GM21717 (cell line): Measurements from ENCODE around the gene RXRA.

Source experiments
- ATAC-seq: cut with Tn5 transposase; IDR thresholded peaks from one replicate; pipeline ENCODE4 v1.9.1; 2021; ENCODE audit warnings: mild to moderate bottlenecking, moderate library complexity; ENCODE audit not compliant: unreplicated experiment

Gene RXRA

GRCh38 chr9:134429007-134429406 lies 102.8 kb downstream of the RXRA start:
- ATAC-seq, result no peak

GRCh38 chr9:134429481-134429880 lies 103.2 kb downstream of the RXRA start:
- no peak for ATAC-seq

GRCh38 chr9:134431095-134431494 lies 104.8 kb downstream of the RXRA start:
- no peak for ATAC-seq

GRCh38 chr9:134431626-134432025 lies 105.4 kb downstream of the RXRA start:
- ATAC-seq, result no peak

- no peak for ATAC-seq
Measured at GRCh38 chr9:134432471-134432870, 106.2 kb downstream of the RXRA start.

GRCh38 chr9:134433101-134433500 lies 106.8 kb downstream of the RXRA start:
- no peak for ATAC-seq

DNA sequence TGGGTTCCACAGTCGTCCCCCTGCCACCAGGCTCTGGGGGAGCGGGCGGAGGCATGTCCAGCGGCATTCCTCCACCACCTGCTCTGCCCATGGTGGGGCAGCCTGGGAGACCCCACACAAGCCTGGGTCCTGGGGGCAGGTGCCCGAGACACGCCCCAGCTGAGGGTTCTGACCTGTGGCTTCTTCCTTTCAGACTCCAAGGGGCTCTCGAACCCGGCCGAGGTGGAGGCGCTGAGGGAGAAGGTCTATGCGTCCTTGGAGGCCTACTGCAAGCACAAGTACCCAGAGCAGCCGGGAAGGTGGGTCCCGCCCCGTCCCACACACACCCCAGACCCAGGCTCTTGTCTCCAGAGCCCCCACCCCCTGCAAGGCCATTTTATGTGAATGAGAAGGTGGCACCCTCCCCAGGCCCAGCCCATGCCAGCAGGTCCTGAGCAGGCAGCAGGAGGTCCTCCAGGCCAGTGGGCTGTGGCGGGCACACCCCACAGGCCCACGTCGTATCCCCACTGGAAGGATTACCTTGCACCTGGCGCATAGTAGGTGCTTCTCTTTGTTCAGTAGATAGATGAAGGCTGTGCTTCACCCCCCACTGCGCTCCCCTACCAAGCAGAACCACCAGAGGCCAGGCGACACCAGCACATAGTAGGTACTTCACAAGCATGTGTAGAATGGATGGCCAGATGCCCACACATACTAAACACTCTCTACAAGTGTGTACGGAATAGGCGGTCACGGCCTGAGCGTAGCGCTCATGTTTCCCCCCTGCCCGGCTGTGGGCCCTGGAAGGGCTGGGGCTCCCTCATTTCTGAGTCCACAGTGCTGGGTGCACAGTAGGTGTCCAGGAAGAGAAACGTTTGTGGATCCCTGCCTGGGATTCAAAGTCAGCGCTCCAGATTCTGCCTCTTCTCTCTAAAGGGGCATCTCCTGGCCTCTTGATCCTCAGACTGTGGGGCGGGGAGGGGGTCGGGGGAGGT lies 107.9 kb downstream of the RXRA start:
- no peak for ATAC-seq

GRCh38 chr9:134434894-134435506 lies 108.7 kb downstream of the RXRA start:
- ATAC-seq, result no peak

- ATAC-seq, result no peak
Measured at GRCh38 chr9:134435550-134436378, 109.5 kb downstream of the RXRA start.

DNA sequence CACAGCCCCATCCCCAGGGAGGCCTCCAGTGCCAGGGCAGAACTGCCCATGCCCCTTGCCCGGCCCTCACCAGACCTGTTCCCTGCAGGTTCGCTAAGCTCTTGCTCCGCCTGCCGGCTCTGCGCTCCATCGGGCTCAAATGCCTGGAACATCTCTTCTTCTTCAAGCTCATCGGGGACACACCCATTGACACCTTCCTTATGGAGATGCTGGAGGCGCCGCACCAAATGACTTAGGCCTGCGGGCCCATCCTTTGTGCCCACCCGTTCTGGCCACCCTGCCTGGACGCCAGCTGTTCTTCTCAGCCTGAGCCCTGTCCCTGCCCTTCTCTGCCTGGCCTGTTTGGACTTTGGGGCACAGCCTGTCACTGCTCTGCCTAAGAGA lies 110.1 kb downstream of the RXRA start:
- no peak for ATAC-seq

DNA sequence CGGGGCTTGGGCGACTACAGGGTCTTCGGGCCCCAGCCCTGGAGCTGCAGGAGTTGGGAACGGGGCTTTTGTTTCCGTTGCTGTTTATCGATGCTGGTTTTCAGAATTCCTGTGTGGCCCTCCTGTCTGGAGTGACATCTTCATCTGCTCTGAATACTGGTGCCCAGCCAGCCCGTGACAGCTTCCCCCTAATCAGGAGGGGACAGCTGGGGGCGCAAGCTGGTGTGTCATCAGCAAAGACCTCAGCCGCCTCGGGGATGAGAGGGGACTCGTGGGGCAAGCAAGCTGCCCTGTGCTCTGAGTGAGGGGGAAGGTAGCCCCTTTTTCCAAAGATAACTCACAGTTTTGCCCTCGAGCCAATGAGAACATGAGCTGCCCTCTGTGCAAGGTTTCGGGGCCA lies 110.7 kb downstream of the RXRA start:
- no peak for ATAC-seq

- no peak for ATAC-seq
Measured at GRCh38 chr9:134437403-134438194, 111.3 kb downstream of the RXRA start.

- no peak for ATAC-seq
Measured at GRCh38 chr9:134438195-134438788, 112.0 kb downstream of the RXRA start.

GRCh38 chr9:134439368-134439784 lies 113.1 kb downstream of the RXRA start:
- ATAC-seq, result no peak

DNA sequence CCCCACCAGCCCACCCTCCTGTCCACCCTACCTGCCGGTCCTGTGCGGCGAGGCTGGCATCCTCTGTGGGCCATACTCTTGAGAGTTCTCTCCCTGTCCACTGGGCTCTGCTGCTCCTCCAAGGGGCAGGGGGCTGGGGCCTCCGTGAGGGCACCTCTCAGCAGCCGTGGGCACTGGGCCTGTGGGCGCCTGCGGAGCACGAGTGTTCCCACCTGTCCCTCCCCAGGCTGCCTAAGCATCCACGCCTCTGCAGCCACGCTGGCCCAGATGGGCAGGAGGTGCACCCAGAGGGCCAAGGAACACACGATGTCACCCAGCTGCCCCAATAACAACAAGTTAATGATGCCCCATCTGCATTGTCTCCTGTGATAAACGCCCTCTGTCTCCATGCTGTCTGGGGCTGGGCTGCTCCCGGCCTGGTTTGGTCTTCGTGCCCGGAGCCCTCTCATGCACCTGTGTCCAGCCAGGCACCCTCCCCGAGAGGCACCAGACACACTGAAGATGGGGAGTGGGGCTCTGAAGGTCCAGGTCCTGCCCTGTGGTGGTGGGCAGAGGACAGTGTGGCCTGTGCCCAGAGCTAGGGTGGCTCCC lies 114.5 kb downstream of the RXRA start:
- ATAC-seq, result no peak

DNA sequence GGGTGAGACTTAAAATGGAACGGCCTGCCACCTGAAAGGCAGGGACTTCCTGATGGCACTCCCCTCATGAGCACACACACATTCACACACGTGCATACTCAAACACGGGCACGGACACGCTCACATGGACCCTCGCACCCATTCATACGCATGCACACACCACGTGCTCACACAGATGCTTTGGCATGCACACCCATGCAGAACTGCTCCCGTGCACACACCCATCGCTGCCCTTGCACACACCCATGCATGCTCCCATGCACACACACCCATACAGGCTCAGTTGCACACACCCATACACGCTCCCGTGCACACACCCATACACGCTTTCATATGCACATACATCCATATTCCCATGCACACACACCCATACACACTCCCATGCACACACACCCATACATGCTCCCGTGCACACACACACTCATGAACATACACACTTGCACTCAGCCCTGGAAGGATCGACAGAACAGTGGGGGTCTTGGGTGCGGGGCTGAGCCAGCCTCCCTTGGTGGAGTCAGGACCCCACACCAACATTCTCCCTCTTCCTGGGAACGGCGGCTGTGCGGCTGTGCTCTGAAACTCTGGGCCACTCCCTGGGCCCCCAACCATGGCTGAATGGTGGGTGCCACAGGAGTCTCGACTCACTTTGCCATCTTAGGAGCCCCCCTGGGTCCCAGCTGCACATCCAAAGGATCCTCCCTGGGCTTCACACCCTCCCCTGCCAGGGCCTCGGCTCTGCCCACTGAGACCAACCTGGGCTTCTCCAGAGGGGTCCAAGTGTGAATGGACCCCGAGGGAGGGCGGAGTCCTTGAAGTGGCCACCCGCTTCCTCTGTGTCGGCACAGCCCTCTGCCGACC lies 115.2 kb downstream of the RXRA start:
- no peak for ATAC-seq

GRCh38 chr9:134442085-134442474 lies 115.8 kb downstream of the RXRA start:
- no peak for ATAC-seq

DNA sequence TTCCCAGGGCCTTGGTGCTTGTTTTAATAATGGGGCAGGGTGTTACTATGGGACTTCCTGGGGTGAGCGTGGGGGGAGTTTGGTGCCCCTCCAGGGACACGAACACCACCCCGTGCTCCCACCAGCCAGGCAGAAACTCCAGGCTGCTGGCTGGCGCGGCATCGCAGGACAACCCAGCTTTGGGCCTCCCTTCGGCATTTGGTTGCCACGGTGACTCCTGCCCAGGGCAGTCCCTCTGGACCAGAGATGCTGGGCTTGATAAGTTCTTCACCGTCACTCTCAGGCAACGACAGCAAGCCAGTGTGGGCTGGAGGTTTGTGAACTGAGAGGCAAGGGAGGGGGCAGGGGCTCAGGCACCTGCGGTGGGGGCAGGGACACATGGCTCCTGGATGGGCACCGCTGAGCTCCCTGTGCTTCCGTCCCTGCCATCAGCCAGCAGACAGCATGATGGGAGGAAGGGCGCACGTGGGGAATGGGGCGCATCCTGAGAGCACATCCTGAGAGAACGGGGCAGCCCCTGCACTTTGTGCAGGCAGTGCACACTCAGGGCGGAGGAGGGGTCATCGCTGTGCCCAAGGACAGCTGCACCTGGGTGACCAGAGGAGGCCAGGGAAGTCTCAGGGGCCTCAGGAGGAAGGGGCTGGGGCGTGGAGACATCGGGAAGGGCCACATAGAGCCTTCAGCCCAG lies 116.4 kb downstream of the RXRA start:
- no peak for ATAC-seq
